Activated T-helper 1 cell treated with anti-CD3 and anti-CD28 coated beads, Interleukin-12 subunit alpha, Interleukin-12 subunit beta, Interleukin-2, Interleukin-4 antibody, amounts not matched to agents 30 ng/mL and 10 ng/mL and 1 ng/mL, durations not matched to agents 14 hours and 24 hours and 36 hours (primary cell): ENCODE results near the gene GIGYF2. TPM values are rescaled to one million over a fixed set of nuclear protein-coding genes. Genes with fewer than 3 reads are reported as not detected.

ENCODE experiments used
- DNase-seq: peaks from one replicate; pipeline ENCODE4 v3.0.0; 2021; ENCODE audit warnings: low spot score
- H3K27ac Mint-ChIP-seq: one replicate; pipeline ENCODE4 v1.8.0; 2021; ENCODE audit warnings: mild to moderate bottlenecking, mixed read lengths
- H3K27me3 Mint-ChIP-seq: one replicate; pipeline ENCODE4 v1.8.0; 2022; ENCODE audit warnings: mild to moderate bottlenecking, moderate library complexity, mixed read lengths; ENCODE audit not compliant: insufficient read depth
- H3K36me3 Mint-ChIP-seq: one replicate; pipeline ENCODE4 v1.8.0; 2021; ENCODE audit warnings: low read depth, mixed read lengths
- H3K4me1 Mint-ChIP-seq: one replicate; pipeline ENCODE4 v1.8.0; 2021; ENCODE audit warnings: low read depth, mixed read lengths
- H3K4me3 Mint-ChIP-seq: one replicate; pipeline ENCODE4 v1.8.0; 2021; ENCODE audit warnings: mild to moderate bottlenecking, moderate library complexity, mixed read lengths
- H3K9me3 Mint-ChIP-seq: one replicate; pipeline ENCODE4 v1.8.0; 2021; ENCODE audit warnings: mixed read lengths
- intact Hi-C: fragments of 100-400 bp; cut with micrococcal nuclease; formaldehyde crosslinking; loops from one replicate; pipeline ENCODE4 v1.15.1; 2024
- total RNA-seq: library from RNA; stranded (reverse); gene quantifications from 2 replicates; pipeline ENCODE4 v1.2.3, GENCODE V29; 2022

The GIGYF2 gene
- total RNA-seq, 1 donor from 2014 or later = 74.6 TPM

GRCh38 chr2:232773815-232774214, 76.7 kb downstream of the GIGYF2 start:
- intact Hi-C loops = no loop called here
- Mint-ChIP-seq H3K4me3 (peak overlapping the region; percentile 30), H3K36me3 (peaks cover 35% of the 10 kb centered on the region), H3K4me1 (peaks cover 29% of the 10 kb centered on the region), H3K27ac (no peak overlapping the region), H3K9me3 (no peaks in the 10 kb centered on the region), H3K27me3 (no peaks in the 10 kb centered on the region)
- DNase-seq = no peak

DNA sequence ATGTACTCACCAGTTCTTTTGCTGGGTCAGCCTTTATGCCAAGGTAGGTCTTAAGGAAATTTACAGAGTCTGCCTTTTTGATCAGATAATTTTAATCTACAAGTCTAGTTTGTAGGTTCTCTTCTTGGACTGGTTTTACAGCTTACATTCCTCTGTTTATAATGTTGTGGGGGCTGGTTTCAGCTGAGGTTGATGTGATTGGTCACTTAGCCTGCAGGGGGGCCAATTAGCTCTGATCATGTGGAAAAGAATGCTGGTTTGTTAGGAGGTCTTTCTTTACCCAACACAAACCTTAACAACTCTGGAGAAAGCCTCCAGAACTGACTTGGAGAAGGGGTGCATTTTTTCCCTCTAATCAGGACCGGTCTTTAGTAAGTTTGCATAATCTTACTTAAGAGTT, 79.3 kb downstream of the GIGYF2 start, which contains the start of gene KCNJ13:
KCNJ13 (minus strand) TSS at position 131 of the 400 bp plus-strand sequence. CDS start 5,203 bp downstream, outside the sequence.
- intact Hi-C loops = no loop called here
- H3K9me3 Mint-ChIP-seq = no peaks in the 10 kb centered on the region
- H3K4me1 Mint-ChIP-seq = peaks cover 22% of the 10 kb centered on the region
- no peak within 1 kb of the TSS for H3K27ac Mint-ChIP-seq
- no peaks in the 10 kb centered on the region for H3K27me3 Mint-ChIP-seq
- H3K4me3 Mint-ChIP-seq = no peak within 1 kb of the TSS
- DNase-seq = no peak
- peaks cover 24% of the 10 kb centered on the region for H3K36me3 Mint-ChIP-seq

- H3K27ac Mint-ChIP-seq = no peak overlapping the region
- intact Hi-C loops = no loop called here
- no peaks in the 10 kb centered on the region for H3K9me3 Mint-ChIP-seq
- no peak overlapping the region for H3K4me3 Mint-ChIP-seq
- H3K36me3 Mint-ChIP-seq = peaks cover 28% of the 10 kb centered on the region
- DNase-seq = no peak
- no peaks in the 10 kb centered on the region for H3K27me3 Mint-ChIP-seq
- peaks cover 24% of the 10 kb centered on the region for H3K4me1 Mint-ChIP-seq
These were observed 80.1 kb downstream of the GIGYF2 start for GRCh38 chr2:232777276-232777675.

DNA sequence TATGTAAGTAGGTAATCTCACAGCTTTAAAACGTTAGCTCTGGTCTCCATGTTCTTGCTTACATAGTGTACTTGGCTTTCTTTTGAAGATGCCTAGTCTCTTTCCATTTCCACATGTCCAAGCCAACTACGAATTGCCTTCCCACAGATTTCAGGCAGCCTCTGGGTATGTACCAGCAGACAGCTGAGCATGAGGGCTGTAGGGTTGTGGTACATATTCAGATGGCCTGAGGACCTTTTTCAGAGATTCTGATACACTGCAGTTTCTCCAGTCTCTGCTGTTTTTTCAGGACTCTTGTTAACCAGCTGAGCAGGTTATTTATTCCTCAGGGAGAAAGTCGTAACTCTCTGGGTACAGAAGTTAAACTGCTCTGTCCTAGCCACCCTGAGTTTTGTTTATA, 82.3 kb downstream of the GIGYF2 start:
- H3K9me3 Mint-ChIP-seq = no peaks in the 10 kb centered on the region
- no peak for DNase-seq
- H3K4me1 Mint-ChIP-seq = peaks cover 17% of the 10 kb centered on the region
- H3K4me3 Mint-ChIP-seq = no peak overlapping the region
- H3K27ac Mint-ChIP-seq = no peak overlapping the region
- intact Hi-C loops = no loop called here
- peaks cover 27% of the 10 kb centered on the region for H3K36me3 Mint-ChIP-seq
- no peaks in the 10 kb centered on the region for H3K27me3 Mint-ChIP-seq

DNA sequence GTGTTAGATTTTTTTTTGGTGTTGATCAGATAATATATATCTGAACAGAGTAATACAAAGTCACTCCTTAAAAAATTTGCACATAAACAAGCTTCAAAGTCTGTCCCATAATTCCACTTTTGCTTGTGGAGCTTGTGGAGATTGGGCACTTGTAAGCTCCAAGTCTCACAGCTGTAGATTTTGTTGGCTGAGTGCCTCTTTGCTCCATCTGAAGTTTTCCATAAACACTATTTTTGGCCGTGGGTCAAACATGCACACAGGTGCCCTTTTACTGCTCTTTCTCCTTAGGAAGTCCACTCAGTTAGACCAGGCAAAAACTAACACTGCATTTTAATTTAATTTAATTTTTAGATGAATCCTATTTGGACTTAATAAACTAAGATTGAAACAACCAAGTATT, 82.8 kb downstream of the GIGYF2 start:
- Mint-ChIP-seq H3K27ac (no peak overlapping the region), H3K9me3 (peaks cover 2% of the 10 kb centered on the region), H3K27me3 (no peaks in the 10 kb centered on the region), H3K36me3 (peaks cover 30% of the 10 kb centered on the region), H3K4me1 (peaks cover 21% of the 10 kb centered on the region), H3K4me3 (no peak overlapping the region)
- intact Hi-C loops = loop anchor here (2.0 kb wide), 1 partner anchor 303 kb away; no protein-coding TSS in a partner anchor
- DNase-seq = no peak

- Mint-ChIP-seq H3K27ac (peak overlapping the region; percentile 85), H3K36me3 (peaks cover 33% of the 10 kb centered on the region), H3K9me3 (peaks cover 3% of the 10 kb centered on the region), H3K4me3 (no peak overlapping the region), H3K4me1 (peaks cover 22% of the 10 kb centered on the region), H3K27me3 (no peaks in the 10 kb centered on the region)
- intact Hi-C loops = loop anchor here (1.0 to 2.0 kb wide), 2 partner anchors 57 to 301 kb away; no protein-coding TSS in a partner anchor
- DNase-seq = peak; percentile 27
These were observed 84.6 kb downstream of the GIGYF2 start for GRCh38 chr2:232781765-232782164.

DNA sequence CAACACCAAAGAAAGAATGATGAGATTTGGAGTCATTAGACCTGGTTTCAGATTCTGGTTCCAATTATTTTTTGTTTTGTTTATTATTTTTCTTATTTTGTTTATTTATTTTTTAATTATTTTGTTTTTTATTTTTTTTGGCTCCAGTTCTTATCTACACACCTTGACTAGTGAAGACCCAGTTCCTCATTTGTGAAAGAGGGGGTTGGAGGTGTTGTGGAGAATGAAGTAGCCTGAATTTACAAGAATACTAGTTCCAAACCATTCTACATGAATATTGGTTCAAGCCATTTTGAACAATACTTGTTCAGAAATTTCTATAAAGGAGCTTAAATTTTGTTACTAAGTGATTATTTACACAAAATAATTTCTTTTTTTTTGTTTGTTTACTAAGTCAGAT, 86.1 kb downstream of the GIGYF2 start:
- Mint-ChIP-seq H3K27me3 (no peaks in the 10 kb centered on the region), H3K27ac (no peak overlapping the region), H3K4me3 (no peak overlapping the region), H3K4me1 (peaks cover 22% of the 10 kb centered on the region), H3K36me3 (peaks cover 41% of the 10 kb centered on the region), H3K9me3 (peaks cover 3% of the 10 kb centered on the region)
- DNase-seq = no peak
- intact Hi-C loops = no loop called here

DNA sequence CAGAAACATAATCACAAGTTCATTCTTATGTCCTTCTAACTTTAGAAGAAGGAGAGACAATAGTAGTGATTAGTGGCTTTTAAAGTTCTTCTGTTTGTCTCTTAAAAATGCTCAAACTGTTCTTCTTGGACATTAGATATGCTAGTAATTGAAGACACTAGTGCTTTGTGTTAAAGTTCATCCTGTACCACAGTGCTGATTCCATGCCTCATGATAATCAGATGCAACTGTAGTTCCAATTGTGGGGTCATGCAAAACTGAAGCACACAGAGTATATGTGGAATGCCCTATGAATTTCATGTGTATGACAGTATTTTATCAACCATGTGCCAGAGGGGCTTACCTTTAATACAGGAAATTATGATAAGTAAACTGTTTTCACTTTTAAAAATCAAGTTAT, 90.7 kb downstream of the GIGYF2 start:
- Mint-ChIP-seq H3K27ac (no peak overlapping the region), H3K27me3 (no peaks in the 10 kb centered on the region), H3K9me3 (peaks cover 3% of the 10 kb centered on the region), H3K36me3 (peaks cover 59% of the 10 kb centered on the region), H3K4me1 (peaks cover 14% of the 10 kb centered on the region), H3K4me3 (no peak overlapping the region)
- DNase-seq = no peak
- intact Hi-C loops = no loop called here

GRCh38 chr2:232789082-232789481, 92.0 kb downstream of the GIGYF2 start:
- H3K27ac Mint-ChIP-seq = no peak overlapping the region
- no peaks in the 10 kb centered on the region for H3K27me3 Mint-ChIP-seq
- intact Hi-C loops = no loop called here
- DNase-seq = no peak
- peaks cover 10% of the 10 kb centered on the region for H3K4me1 Mint-ChIP-seq
- H3K9me3 Mint-ChIP-seq = peaks cover 3% of the 10 kb centered on the region
- H3K4me3 Mint-ChIP-seq = no peak overlapping the region
- H3K36me3 Mint-ChIP-seq = peaks cover 56% of the 10 kb centered on the region

GRCh38 chr2:232791518-232791917, 94.4 kb downstream of the GIGYF2 start:
- H3K27ac Mint-ChIP-seq = no peak overlapping the region
- H3K4me3 Mint-ChIP-seq = no peak overlapping the region
- no peak for DNase-seq
- intact Hi-C loops = no loop called here
- H3K36me3 Mint-ChIP-seq = peaks cover 50% of the 10 kb centered on the region
- no peaks in the 10 kb centered on the region for H3K9me3 Mint-ChIP-seq
- no peaks in the 10 kb centered on the region for H3K27me3 Mint-ChIP-seq
- peaks cover 5% of the 10 kb centered on the region for H3K4me1 Mint-ChIP-seq

GRCh38 chr2:232793271-232793670, 96.1 kb downstream of the GIGYF2 start:
- intact Hi-C loops = no loop called here
- H3K36me3 Mint-ChIP-seq = peaks cover 46% of the 10 kb centered on the region
- H3K27ac Mint-ChIP-seq = no peak overlapping the region
- no peak for DNase-seq
- peaks cover 5% of the 10 kb centered on the region for H3K4me1 Mint-ChIP-seq
- H3K4me3 Mint-ChIP-seq = no peak overlapping the region
- no peaks in the 10 kb centered on the region for H3K27me3 Mint-ChIP-seq
- no peaks in the 10 kb centered on the region for H3K9me3 Mint-ChIP-seq

GRCh38 chr2:232794981-232795380, 97.8 kb downstream of the GIGYF2 start:
- Mint-ChIP-seq H3K27me3 (no peaks in the 10 kb centered on the region), H3K4me1 (no peaks in the 10 kb centered on the region), H3K4me3 (no peak overlapping the region), H3K9me3 (no peaks in the 10 kb centered on the region), H3K36me3 (peaks cover 37% of the 10 kb centered on the region), H3K27ac (no peak overlapping the region)
- no peak for DNase-seq
- intact Hi-C loops = no loop called here

- Mint-ChIP-seq H3K4me3 (no peak overlapping the region), H3K4me1 (no peaks in the 10 kb centered on the region), H3K27me3 (no peaks in the 10 kb centered on the region), H3K27ac (no peak overlapping the region), H3K36me3 (peaks cover 38% of the 10 kb centered on the region), H3K9me3 (no peaks in the 10 kb centered on the region)
- DNase-seq = no peak
- intact Hi-C loops = no loop called here
These were observed 98.8 kb downstream of the GIGYF2 start for GRCh38 chr2:232795920-232796319.

DNA sequence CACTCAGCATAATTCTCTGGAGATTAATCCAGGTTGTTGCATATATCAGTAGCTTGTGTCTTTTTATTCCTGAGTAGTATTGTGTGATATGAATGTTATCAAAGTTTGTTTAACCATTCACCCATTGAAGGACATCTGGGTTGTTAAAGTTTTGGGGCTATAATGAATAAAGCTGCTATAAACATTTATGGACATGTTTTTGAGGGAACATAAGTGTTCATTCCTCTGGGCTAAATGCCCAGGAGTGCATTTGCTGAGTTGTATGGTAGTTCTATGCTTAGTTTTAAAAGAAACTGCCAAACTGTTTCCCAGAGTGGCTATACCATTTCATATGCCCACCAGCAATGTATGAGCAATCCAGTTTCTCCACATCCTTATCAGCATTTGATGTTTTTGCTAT, 101.1 kb downstream of the GIGYF2 start:
- Mint-ChIP-seq H3K4me1 (no peaks in the 10 kb centered on the region), H3K36me3 (peaks cover 42% of the 10 kb centered on the region), H3K27me3 (no peaks in the 10 kb centered on the region), H3K27ac (no peak overlapping the region), H3K4me3 (no peak overlapping the region), H3K9me3 (peaks cover 13% of the 10 kb centered on the region)
- intact Hi-C loops = no loop called here
- DNase-seq = no peak
